B cell (primary cell): ENCODE measurements around the gene TTLL1. TPM values are rescaled to one million over a fixed set of nuclear protein-coding genes. Genes with fewer than 3 reads are reported as not detected.
"Not testable (repeated sequence)": the region's sequence is repeated elsewhere in the genome, so short reads cannot be mapped to it uniquely, and the experiment has no call there.

Experiments
- ATAC-seq: fragments of 200-7000 bp; cut with Tn5 transposase; one replicate; pipeline ENCODE4 v1.10.0; 2021; ENCODE audit warnings: low read depth, mild to moderate bottlenecking, moderate number of reproducible peaks, moderate library complexity
- CTCF ChIA-PET: fragments of 350-600 bp; sonication (Branson Sonifier 250); formaldehyde crosslinking; loops from one replicate; lab custom pipeline; 2021; ENCODE audit warnings: antibody characterized with exemption, inconsistent platforms; lab: Charles Lee
- POLR2A ChIA-PET: fragments of 350-600 bp; sonication (Branson Sonifier 250); formaldehyde crosslinking; loops from one replicate; lab custom pipeline; 2021; ENCODE audit warnings: antibody characterized with exemption; lab: Charles Lee
- DNase-seq: peaks from one replicate; pipeline ENCODE4 v3.0.0; 2013
- H2AFZ ChIP-seq: 2 replicates; pipeline ENCODE4 v1.6.1; 2012; ENCODE audit warnings: mild to moderate bottlenecking, low read depth, low read length; ENCODE audit not compliant: insufficient read depth, poor library complexity, severe bottlenecking
- H3K27ac ChIP-seq, 2 donors: 1 replicate in 1 of 2; 2 replicates in 1 of 2; pipeline ENCODE4 v1.5.1; 2012 to 2013; ENCODE audit warnings: low read length in 2 of 2, mild to moderate bottlenecking in 2 of 2, moderate library complexity in 1 of 2
- H3K27me3 ChIP-seq, 4 experiments: fragments of 200-600 bp in 1 of 4; sonication (generic) in 1 of 4; replicated peaks in 1 of 4; 1 replicate in 2 of 4; 2 replicates in 2 of 4; pipeline versions ENCODE4 v1.6.1 to v1.7.0; 2013 to 2016; ENCODE audit warnings: low read length in 3 of 4, mild to moderate bottlenecking in 2 of 4, mixed read lengths in 1 of 4, moderate library complexity in 1 of 4; ENCODE audit not compliant: insufficient read depth in 4 of 4, control insufficient read depth in 3 of 4; ENCODE audit errors: control extremely low read depth in 1 of 4
- H3K36me3 ChIP-seq, 2 experiments: replicated peaks in 1 of 2; 1 replicate in 1 of 2; 2 replicates in 1 of 2; pipeline versions ENCODE4 v1.6.1 to v1.7.1; 2013; ENCODE audit warnings: low read length in 1 of 2; ENCODE audit not compliant: insufficient read depth in 2 of 2, control insufficient read depth in 1 of 2; ENCODE audit errors: control extremely low read depth in 1 of 2, extremely low read depth in 1 of 2
- H3K4me1 ChIP-seq, 2 donors: fragments of 200-600 bp in 1 of 2; sonication (generic) in 1 of 2; 1 replicate in 1 of 2; 2 replicates in 1 of 2; pipeline versions ENCODE4 v1.5.1 to v1.6.1; 2013 to 2017; ENCODE audit warnings: low read length in 2 of 2; ENCODE audit not compliant: control insufficient read depth in 2 of 2, insufficient read depth in 2 of 2
- H3K4me2 ChIP-seq: replicated peaks from 2 replicates; pipeline ENCODE3; 2012; ENCODE audit warnings: mild to moderate bottlenecking, low read depth, low read length; ENCODE audit not compliant: poor library complexity, severe bottlenecking
- H3K4me3 ChIP-seq, 5 experiments: fragments of 200-600 bp in 1 of 5; sonication (generic) in 1 of 5; 1 replicate in 3 of 5; 2 replicates in 2 of 5; pipeline versions ENCODE4 v1.5.1 to v1.7.0; 2011 to 2016; ENCODE audit warnings: low read length in 4 of 5, mild to moderate bottlenecking in 4 of 5, low read depth in 2 of 5, control low read depth in 1 of 5, moderate library complexity in 1 of 5; ENCODE audit not compliant: insufficient read depth in 1 of 5; ENCODE audit errors: control extremely low read depth in 1 of 5, extremely low read depth in 1 of 5
- H3K79me2 ChIP-seq: fragments of 200-600 bp; sonication (generic); one replicate; pipeline ENCODE4 v1.6.0; 2016; ENCODE audit warnings: low read length; ENCODE audit not compliant: control insufficient read depth, insufficient read depth
- H3K9ac ChIP-seq: fragments of 200-600 bp; sonication (generic); 2 replicates; pipeline ENCODE4 v1.6.1; 2017; ENCODE audit warnings: mild to moderate bottlenecking, low read length, moderate library complexity
- H3K9me3 ChIP-seq, 3 donors: one replicate each; pipeline versions ENCODE4 v1.6.1 to v1.7.1; 2013; ENCODE audit warnings: low read length in 2 of 3; ENCODE audit not compliant: control insufficient read depth in 2 of 3, insufficient read depth in 1 of 3; ENCODE audit errors: control extremely low read depth in 1 of 3
- H4K20me1 ChIP-seq: 2 replicates; pipeline ENCODE4 v1.6.0; 2012; ENCODE audit warnings: mild to moderate bottlenecking, low read length; ENCODE audit not compliant: insufficient read depth, control insufficient read depth, poor library complexity, severe bottlenecking
- H3K27ac Mint-ChIP-seq: one replicate; pipeline ENCODE4 v1.8.0; 2021; ENCODE audit warnings: mixed read lengths
- H3K27me3 Mint-ChIP-seq: one replicate; pipeline ENCODE4 v1.8.0; 2021; ENCODE audit warnings: mixed read lengths
- H3K4me1 Mint-ChIP-seq: one replicate; pipeline ENCODE4 v1.8.0; 2021; ENCODE audit warnings: mixed read lengths
- H3K4me3 Mint-ChIP-seq: one replicate; pipeline ENCODE4 v1.8.0; 2021; ENCODE audit warnings: mixed read lengths
- H3K9me3 Mint-ChIP-seq: one replicate; pipeline ENCODE4 v1.8.0; 2022; ENCODE audit warnings: mixed read lengths; ENCODE audit not compliant: insufficient read depth
- CTCF ChIP-seq: fragments of 200-600 bp; IDR thresholded peaks from one replicate; pipeline ENCODE4 v1.8.0; 2022; ENCODE audit warnings: antibody characterized with exemption, mild to moderate bottlenecking
- EZH2 ChIP-seq: IDR thresholded peaks from 2 replicates; pipeline ENCODE4 v1.6.1; 2012; ENCODE audit warnings: borderline replicate concordance, low read depth, mild to moderate bottlenecking, moderate library complexity, low read length; ENCODE audit not compliant: insufficient read depth, poor library complexity, severe bottlenecking
- WGBS: methylation state at CpG from one replicate; pipeline ENCODE4 v1.1.5; 2013; ENCODE audit warnings: missing lambda C conversion rate; ENCODE audit not compliant: insufficient coverage; 5-methylcytosine and 5-hydroxymethylcytosine counted together
- intact Hi-C: fragments of 100-400 bp; cut with micrococcal nuclease; formaldehyde crosslinking; loops from one replicate; pipeline ENCODE4 v1.10.0; 2022
- polyA plus RNA-seq: library from polyadenylated mRNA; depleted of rRNA; stranded (reverse); fragments of >200 nt; gene quantifications from 2 replicates; pipeline ENCODE4 v1.2.3, GENCODE V29; 2012
- total RNA-seq, 2 donors: library from RNA; stranded (reverse); fragments of 120-200 nt in 1 of 2; gene quantifications; 1 replicate in 1 of 2; 2 replicates in 1 of 2; pipeline versions ENCODE4 v1.2.3 to v1.2.4, GENCODE V29; 2013 to 2022

The TTLL1 gene
- total and polyA plus RNA-seq, 2 donors (not counting 1 experiment from before 2014, with no cell fraction given): 3.0 to 3.3 TPM

- no peak overlapping the region for H3K4me3 Mint-ChIP-seq
- no peaks in the 10 kb centered on the region for H3K27me3 Mint-ChIP-seq
- Histone ChIP-seq H3K4me1 (peaks cover 8 to 12% of the 10 kb centered on the region in 2 donors), H4K20me1 (peaks cover 9% of the 10 kb centered on the region), H3K27me3 (no peaks in the 10 kb centered on the region), H3K9me3 (no peaks in the 10 kb centered on the region), H2AFZ (no peak overlapping the region), H3K4me3 (no peak overlapping the region), H3K4me2 (no peak overlapping the region), H3K27ac (no peak overlapping the region), H3K36me3 (no peaks in the 10 kb centered on the region), H3K9ac (no peak overlapping the region), H3K79me2 (peaks cover 19% of the 10 kb centered on the region)
- no peak for DNase-seq
- no peak for TF ChIP-seq EZH2
- TF ChIP-seq CTCF: no peak
- WGBS: 49% methylated on average over 5 of the region's 6 CpGs
- peaks cover 14% of the 10 kb centered on the region for H3K4me1 Mint-ChIP-seq
- ChIA-PET POLR2A (interaction anchor here (0.7 kb wide), 1 partner anchor 109 kb away, joined by 4 read pairs; no protein-coding TSS in a partner anchor), CTCF (no interaction called here)
- no peak for ATAC-seq
- no peak overlapping the region for H3K27ac Mint-ChIP-seq
- H3K9me3 Mint-ChIP-seq: no peaks in the 10 kb centered on the region
- intact Hi-C loops: no loop called here
Observed at GRCh38 chr22:43018615-43019014, 70.6 kb downstream of the TTLL1 start.

DNA sequence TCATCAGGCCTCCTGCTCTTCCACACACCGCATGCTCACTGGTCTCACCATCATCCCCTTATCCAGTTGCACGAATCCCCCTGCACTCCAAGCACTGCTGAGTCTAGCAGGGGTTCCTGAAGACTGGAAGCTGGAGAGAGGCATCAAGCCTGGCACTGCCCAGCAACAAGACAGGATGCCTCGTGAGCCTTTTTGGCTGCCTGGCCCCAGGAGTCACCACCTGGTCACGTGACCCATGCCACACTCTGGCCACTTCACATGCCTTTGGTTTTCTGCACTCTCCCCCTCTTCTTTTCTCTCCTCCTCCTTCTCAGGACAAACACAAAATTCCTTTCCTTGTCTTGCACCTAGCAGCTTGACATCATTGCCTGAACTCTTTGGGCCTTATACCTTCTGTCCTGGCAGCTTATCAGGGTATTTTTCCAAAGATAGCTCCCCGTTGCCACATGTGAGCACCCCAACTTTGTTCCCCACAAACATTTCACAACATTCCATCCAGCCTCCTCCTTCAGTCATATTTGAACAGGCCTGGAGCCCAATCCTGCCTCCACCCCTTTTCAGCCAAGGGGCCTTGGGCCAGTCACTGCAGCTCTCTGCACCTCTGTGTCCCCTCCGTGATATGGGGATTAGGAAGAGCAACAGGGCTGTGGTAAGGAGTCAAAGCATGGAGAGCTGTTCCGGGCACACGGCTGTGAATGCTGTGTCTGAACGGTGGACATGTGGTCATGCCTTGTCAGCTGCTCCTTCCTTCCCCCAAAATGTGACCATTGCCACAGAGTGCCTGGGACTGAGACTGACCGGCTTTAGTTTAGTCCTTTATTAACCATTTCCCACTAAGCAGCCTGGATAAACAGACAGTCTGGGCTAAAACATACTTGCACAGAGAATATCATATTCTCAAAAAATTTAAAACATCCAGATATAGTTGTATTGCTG lies 71.4 kb downstream of the TTLL1 start:
- 88% methylated on average over 7 of the region's 10 CpGs for WGBS
- intact Hi-C loops: no loop called here
- Mint-ChIP-seq H3K4me1 (peaks cover 21% of the 10 kb centered on the region), H3K9me3 (no peaks in the 10 kb centered on the region), H3K4me3 (no peak overlapping the region), H3K27ac (peak overlapping the region; percentile 50), H3K27me3 (no peaks in the 10 kb centered on the region)
- no peak overlapping the region for H3K4me2 ChIP-seq
- H3K4me3 ChIP-seq: no peak overlapping the region
- ATAC-seq (no peak), DNase-seq (no peak)
- H3K36me3 ChIP-seq: no peaks in the 10 kb centered on the region
- no peak for TF ChIP-seq EZH2
- no peak overlapping the region for H3K9ac ChIP-seq
- H3K27me3 ChIP-seq: no peaks in the 10 kb centered on the region
- peaks cover 14% of the 10 kb centered on the region for H4K20me1 ChIP-seq
- ChIA-PET POLR2A (interaction anchor here (1.2 kb wide), 1 partner anchor 10 kb away, joined by 3 read pairs; no protein-coding TSS in a partner anchor), CTCF (no interaction called here)
- H2AFZ ChIP-seq: no peak overlapping the region
- peaks cover 13 to 19% of the 10 kb centered on the region in 2 donors for H3K4me1 ChIP-seq
- H3K27ac ChIP-seq: no peak overlapping the region
- no peaks in the 10 kb centered on the region for H3K9me3 ChIP-seq
- peaks cover 27% of the 10 kb centered on the region for H3K79me2 ChIP-seq

DNA sequence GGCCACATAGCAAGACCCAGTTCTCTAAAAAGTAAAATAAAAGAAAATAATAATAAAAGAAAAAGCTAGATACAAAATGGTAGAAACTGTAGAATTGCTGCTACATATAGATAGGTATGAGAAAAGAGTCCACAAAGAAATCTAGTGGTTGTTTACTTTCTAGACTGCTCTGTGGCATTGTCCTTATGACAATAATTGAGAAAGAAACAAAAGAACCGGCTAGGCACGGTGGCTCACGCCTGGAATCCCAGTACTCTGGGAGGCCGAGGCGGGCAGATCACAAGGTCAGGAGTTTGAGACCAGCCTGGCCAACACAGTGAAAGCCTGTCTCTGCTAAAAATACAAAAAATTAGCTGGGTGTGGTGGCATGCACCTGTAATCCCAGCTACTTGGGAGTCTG lies 73.0 kb downstream of the TTLL1 start:
- H3K9ac ChIP-seq, ATAC-seq, H3K9me3 Mint-ChIP-seq, intact Hi-C loops, POLR2A ChIA-PET, H3K27me3 Mint-ChIP-seq, H3K27ac Mint-ChIP-seq, H3K4me3 Mint-ChIP-seq, H3K27ac ChIP-seq, DNase-seq, H3K9me3 ChIP-seq, H2AFZ ChIP-seq, H3K36me3 ChIP-seq, H3K4me3 ChIP-seq, H3K27me3 ChIP-seq: not testable (repeated sequence)
- H3K4me1 Mint-ChIP-seq: peaks cover 27% of the 10 kb centered on the region
- H4K20me1 ChIP-seq: peaks cover 22% of the 10 kb centered on the region
- peak overlapping the region; percentile 99 for H3K4me2 ChIP-seq
- peaks cover 43% of the 10 kb centered on the region for H3K79me2 ChIP-seq
- H3K4me1 ChIP-seq: peaks cover 13 to 19% of the 10 kb centered on the region in 2 donors
- CTCF ChIA-PET: interaction anchor here (1.1 to 1.4 kb wide), 2 partner anchors 18 to 85 kb away, joined by 3 to 4 read pairs; no protein-coding TSS in a partner anchor
- WGBS: 89% methylated on average over 5 of the region's 5 CpGs
